NCI-H2107 treated with DMSO at 0.1 percent for 48 hours (cell line): ENCODE data around the gene SDHAF3.

ENCODE experiments used
- DNase-seq: peaks from one replicate; lab custom pipeline; 2025; ENCODE audit not compliant: unreplicated experiment; lab: John Stamatoyannopoulos, UW

Gene SDHAF3

GRCh38 chr7:97215556-97215955 is 98.1 kb downstream of the SDHAF3 start:
- DNase-seq: no peak

DNA sequence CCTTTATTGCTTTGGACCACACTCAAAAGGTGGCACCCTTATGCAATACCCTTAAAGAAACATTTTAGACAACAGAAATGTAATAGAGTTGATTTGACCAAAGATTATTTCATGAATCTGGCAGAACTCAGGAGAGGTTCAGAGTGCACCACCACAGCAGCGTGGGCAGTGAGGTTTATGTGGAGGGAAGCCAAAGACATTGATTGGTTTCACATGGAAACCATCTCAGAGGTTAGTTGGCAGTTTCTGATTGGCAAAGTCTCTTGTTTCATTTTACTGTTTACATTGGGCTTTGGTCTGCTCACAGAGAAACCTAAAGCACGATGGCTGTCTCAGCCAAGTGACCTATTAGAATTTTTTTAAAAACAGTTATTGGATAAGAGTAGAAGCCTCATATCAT is 101.3 kb downstream of the SDHAF3 start:
- no peak for DNase-seq

GRCh38 chr7:97219237-97219636 is 101.7 kb downstream of the SDHAF3 start:
- no peak for DNase-seq

GRCh38 chr7:97224316-97224715 is 106.8 kb downstream of the SDHAF3 start:
- no peak for DNase-seq

GRCh38 chr7:97226541-97226940 is 109.0 kb downstream of the SDHAF3 start:
- no peak for DNase-seq
